HG03460 (cell line): ENCODE results near the gene EOLA1.
A peak's percentile ranks its signal among the peaks of the same experiment; 100 is the strongest.
"Not testable (repeated sequence)": the region's sequence is repeated elsewhere in the genome, so short reads cannot be mapped to it uniquely, and the experiment has no call there.

ENCODE experiments used
- ATAC-seq: cut with Tn5 transposase; IDR thresholded peaks from one replicate; pipeline ENCODE4 v1.9.1; 2021; ENCODE audit not compliant: unreplicated experiment

EOLA1 gene

DNA sequence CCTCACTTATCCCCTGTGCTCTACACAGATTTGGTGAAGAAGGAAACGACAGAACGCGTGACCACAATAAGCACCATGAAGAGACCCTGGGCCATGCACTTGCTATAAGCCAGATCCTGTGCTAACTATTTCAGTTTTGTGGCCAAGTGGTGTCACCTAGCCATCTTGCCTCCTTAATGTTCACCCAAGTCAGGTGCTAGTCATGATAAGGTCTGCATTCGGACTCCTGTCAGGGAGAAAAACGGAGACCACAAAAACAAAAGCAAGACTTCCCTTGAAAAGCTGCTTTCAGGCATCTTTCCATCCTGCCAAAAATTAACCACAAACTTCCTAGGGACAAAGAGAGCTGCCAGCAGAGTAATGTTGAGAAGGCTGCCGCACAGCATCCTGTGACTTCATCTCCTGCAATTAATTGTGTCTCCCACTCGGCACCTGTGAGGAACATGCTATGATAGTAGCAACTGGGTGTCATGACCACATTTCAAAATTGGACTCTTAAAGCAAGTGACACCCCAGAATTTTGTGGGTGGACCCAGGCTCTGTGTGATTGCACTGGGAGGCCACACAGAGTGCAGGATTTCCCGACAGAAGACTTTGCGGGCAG lies 26.9 kb upstream of the EOLA1 start:
- ATAC-seq = no peak

DNA sequence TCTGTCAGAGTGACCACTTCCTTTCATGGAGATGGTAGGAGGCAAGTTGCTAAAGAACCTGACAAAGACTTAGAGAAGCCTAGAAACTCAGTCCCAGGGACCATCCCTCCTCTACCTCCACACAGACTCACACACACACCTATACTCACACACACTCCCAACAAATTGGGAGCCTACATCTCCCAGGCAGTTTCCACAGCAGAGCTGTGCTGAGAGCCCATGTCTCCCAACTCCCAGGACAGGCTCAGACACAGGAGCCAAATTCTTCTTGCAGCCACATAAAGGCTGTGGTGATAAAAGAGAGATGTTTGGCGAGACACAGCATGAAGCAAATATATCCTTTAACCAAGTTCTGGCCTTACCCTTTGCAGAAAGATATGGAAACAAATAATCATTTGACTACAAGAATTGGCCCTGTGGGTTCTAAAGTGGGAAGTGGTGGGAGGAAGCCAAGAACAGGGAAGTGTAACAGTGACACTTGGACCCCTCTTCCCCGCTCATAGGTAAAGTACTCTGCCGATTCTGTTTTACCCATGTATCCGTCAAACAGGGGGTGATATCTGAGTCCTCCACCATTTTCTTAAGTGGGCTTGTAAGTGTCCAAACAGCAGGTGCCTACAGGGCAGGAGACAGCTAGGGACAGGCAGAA lies 24.7 kb upstream of the EOLA1 start:
- ATAC-seq = no peak

GRCh38 chrX:149516604-149517003 lies 24.2 kb upstream of the EOLA1 start:
- ATAC-seq = no peak

DNA sequence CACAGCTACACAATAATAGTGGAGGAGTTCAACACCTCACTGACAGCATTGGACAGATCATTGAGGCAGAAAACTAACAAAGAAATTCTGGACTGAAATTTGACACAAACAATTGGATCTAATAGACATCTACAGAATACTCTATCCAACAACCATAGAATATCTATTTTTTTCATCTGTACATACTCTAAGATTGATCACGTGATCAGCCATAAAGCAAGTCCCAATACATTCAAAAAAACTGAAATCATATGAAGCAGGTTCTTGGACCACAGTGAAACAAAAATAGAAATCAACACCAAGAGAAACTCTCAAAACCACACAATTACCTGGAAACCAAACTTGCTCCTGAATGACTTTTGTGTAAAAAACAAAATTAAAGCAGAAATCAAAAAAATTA lies 23.5 kb upstream of the EOLA1 start:
- ATAC-seq = no peak

DNA sequence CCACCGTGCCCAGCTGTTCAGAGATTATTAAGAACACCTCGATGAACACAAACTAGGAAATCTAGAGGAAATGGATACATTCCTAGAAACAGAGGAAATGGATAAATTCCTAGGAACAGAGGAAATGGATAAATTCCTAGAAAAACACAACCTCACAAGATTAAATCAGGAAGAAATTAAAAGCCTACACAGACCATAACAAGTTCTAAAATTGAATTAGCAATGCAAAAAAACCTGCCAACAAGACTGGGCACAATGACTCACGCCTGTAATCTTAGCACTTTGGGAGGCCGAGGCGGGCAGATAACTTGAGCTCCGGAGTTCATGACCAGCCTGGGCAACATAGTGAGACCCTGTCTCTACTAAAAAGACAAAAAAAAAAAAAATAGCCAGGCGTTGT lies 22.6 kb upstream of the EOLA1 start:
- ATAC-seq = no peak

- not testable (repeated sequence) for ATAC-seq
Observed at GRCh38 chrX:149520636-149521277, 20.1 kb upstream of the EOLA1 start.

- ATAC-seq = no peak
Observed at GRCh38 chrX:149521438-149521837, 19.4 kb upstream of the EOLA1 start.

- ATAC-seq = no peak
Observed at GRCh38 chrX:149522916-149523315, 17.9 kb upstream of the EOLA1 start.

GRCh38 chrX:149525389-149525788 lies 15.4 kb upstream of the EOLA1 start:
- peak; percentile 90 for ATAC-seq

DNA sequence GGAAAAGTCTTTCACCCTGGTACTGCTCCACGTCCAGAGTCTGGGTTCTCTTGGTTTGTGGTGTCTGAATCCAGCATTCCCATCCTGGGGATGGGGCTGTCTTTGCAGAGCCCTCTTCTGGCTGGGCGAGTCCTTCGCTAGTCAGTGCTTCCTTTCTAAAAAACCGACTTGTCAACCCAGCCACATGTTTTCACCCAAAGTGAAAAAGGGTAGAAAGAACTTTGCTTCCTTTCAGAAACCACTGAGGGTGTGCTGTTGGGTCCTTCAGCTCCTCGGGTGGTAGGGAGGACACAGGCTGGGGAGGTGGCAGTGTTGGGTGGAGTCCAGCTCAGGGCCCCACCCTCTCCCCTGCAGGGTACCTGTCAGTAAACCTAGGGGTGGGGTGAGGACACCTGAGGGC lies 14.9 kb upstream of the EOLA1 start:
- peak; percentile 59 for ATAC-seq

DNA sequence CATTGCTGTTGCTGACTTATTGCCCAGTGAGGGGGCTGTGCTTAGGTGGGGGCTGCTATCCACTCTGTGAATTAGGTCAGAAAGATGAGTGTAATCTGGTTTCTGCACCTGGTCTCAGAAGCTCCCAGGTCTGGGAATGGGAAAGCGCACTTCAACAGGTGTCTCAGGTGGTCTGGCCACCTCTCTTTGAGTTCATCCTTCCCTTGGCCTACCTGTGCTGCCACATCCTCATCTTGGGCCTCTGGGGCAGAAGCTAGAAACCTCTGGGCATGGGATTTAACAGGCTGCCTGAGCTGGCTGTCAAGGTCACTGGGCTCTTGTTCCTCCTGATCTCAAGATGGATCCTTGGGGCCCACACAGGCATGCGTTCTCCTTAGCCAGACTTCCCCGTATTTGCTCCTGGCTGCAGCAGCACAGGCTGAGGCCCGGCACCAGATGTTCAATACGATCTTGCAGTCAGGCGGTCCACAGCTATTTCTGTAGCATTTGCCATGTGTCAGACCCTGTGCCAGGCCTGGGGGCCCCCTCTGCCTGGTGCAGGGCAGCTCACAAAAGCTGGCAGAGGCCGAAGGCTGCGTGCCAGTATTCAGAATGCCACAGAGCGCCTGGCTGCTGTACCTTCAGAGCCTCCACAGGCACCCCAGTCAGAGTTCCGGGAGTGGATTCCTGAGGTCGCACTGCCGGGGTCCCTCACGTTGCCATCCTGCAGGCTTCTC lies 14.3 kb upstream of the EOLA1 start:
- not testable (repeated sequence) for ATAC-seq

- ATAC-seq = no peak
Observed at GRCh38 chrX:149527705-149528104, 13.1 kb upstream of the EOLA1 start.

GRCh38 chrX:149528381-149528780 lies 12.4 kb upstream of the EOLA1 start:
- no peak for ATAC-seq

- peak; percentile 79 for ATAC-seq
Observed at GRCh38 chrX:149531599-149531998, 9.2 kb upstream of the EOLA1 start.

- not testable (repeated sequence) for ATAC-seq
Observed at GRCh38 chrX:149532868-149533267, 7.9 kb upstream of the EOLA1 start.

- ATAC-seq = not testable (repeated sequence)
Observed at GRCh38 chrX:149533999-149534398, 6.8 kb upstream of the EOLA1 start.

DNA sequence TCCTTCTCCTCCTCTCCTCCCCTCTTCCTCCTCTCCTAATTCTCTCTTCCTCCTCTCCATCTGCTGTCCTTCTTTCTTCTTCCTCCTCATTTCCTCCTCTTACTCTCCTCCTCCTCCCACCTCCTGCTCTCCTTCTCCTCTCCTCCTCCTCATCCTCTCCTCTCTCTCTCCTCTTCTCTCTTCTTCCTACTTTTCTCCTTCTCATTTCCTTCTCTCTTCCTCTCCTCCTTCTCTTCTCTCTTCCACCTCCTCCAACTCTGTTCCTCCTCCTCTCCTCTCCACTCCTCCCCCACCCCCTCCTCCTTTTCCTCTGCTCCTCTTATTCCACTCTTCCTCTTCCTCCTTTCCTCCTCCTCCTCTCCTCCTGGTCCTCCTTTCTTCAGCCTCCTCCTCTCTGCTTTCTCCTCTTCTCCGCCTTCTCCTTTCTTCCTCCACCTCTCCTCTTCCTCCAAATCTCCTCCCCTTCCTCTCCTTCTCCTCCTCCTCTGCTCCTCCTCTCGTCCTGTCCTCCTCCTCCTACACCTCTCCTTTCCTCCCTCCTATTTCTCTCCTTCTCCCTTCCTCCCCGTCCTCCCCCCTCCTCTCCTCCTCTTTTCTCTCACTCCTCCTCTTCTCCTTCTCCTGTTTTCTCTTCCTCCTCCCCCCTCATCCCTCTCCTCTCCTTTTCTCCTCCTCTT lies 5.7 kb upstream of the EOLA1 start:
- not testable (repeated sequence) for ATAC-seq

DNA sequence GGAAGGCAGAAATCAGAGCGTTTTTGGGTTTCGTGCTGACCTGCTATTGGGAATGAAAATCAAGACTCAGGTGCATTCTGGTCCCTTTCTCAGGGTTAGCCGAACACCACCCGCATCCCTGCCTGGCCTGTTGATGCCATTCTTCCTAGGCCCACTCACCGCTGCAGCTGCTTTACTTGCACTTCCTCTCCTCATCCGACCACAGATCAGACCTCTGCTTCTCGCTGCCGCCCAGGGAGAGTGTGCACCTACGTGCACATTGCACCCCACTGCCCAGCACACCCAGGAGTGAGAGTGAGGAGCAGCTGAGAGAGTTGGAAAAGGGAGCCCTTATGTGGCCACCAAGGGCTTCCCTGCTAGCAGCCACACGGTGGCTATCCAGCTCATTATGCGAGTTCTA lies 3.3 kb upstream of the EOLA1 start:
- not testable (repeated sequence) for ATAC-seq

DNA sequence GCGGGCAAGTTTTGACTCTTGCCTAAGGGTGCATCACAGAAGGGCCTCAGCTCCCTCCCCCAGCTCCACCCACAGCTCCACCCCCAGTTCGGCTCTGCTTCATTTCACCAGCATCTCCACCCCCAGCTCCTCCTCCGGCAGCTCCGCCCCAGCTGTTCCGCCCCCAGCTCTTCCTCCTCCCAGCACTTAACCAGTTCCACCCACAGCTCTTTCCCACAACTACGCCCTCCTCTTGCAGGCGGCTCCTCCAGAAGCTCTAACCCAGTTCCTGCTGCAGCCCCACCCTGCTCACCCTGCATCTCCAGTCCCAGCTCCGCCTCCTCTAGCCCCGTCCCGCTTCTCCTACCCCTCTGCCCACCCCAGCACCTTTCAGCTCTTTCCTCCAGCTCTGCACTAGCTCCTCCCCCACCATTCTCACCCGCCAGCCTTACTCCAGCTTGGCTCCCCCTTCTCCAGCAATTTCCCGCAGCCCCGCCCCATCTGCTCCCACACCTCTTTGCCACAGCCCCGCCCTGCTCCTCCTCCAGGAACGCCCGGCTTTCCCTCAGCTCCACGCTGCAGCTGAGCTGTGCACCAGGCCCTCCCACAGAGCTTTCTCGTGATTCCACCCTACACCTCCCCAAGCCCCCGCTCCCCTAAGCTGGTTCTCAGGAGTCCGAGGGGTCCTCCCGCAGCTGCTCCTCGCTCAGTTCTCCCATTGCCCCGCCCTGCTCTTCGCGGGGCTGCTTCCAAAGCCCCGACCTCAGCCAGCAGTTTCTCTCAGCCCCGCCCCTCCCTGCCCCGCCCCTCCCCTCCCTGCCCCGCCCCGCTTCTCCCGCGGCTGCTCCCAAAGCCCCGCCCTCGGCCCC lies 1.3 kb upstream of the EOLA1 start:
- peak; percentile 43 for ATAC-seq

- peak; percentile 1 for ATAC-seq
Observed at GRCh38 chrX:149540131-149540620, 636 bp upstream of the EOLA1 start.
